ENCODE data around the gene RALGPS1.

Gene RALGPS1

DNA sequence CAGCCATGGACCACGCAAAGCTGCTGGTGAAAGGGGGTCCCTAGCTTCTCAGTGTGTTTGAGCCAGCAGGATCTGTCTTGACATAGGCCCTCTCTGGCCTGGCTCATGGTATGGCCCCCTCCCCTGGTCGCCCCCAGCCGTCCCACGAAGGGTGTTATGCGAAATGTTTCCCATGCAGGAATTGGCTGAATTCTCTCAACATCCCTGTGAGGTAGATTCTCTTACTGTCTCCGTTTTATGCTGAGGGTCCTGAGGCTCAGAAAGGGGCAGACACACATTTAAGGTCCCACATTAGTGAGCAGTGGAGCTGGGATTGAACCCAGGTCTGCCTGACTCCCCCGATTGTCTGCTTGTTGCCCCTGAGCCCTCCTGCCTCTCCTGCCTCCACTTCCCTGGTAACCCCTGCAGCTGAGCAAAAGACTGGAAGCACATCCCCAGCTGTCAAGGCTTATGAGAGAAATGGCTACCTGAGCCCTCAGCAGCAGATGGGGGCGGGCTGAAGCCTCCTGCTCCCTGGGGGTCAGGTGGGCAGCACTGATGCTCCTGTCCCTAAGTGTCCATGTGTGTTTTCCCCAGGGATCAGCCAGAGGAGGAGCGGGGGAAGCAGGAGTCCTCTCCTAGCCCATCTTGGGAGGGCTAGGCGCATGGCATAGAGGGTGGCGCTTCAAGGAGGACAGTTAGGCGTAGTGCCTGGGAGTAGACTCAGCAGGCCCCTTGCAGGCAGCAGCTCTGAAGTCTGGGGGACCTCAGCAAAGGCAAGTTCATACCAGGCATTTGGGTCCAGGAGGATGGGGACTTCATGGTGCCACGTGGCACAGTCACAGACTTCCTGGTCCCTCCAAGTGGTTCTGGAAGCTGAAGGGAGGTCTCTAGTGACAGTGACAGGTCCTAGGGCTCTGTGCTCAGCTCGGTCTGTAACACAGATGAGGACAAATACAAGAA, 301.0 kb downstream of the RALGPS1 start:
- Histone ChIP-seq H3K36me3 (ENCODE audit: control insufficient read depth, insufficient read depth, low read length) (no peaks in the 10 kb centered on the region), H3K4me1 (ENCODE audit: control insufficient read depth, insufficient read depth, low read length) (peaks cover 15% of the 10 kb centered on the region; the same call in 1 of the 2 replicates), H3K9ac (ENCODE audit: low read depth, low read length) (no peak overlapping the region), H3K4me3 (ENCODE audit: low read depth, low read length) (no peak overlapping the region), H3K27ac (ENCODE audit: low read depth, low read length) (no peak overlapping the region), H3K27me3 (ENCODE audit: control insufficient read depth, insufficient read depth, low read length) (no peaks in the 10 kb centered on the region), H3K9me3 (ENCODE audit: control insufficient read depth, insufficient read depth, low read length) (no peaks in the 10 kb centered on the region)

DNA sequence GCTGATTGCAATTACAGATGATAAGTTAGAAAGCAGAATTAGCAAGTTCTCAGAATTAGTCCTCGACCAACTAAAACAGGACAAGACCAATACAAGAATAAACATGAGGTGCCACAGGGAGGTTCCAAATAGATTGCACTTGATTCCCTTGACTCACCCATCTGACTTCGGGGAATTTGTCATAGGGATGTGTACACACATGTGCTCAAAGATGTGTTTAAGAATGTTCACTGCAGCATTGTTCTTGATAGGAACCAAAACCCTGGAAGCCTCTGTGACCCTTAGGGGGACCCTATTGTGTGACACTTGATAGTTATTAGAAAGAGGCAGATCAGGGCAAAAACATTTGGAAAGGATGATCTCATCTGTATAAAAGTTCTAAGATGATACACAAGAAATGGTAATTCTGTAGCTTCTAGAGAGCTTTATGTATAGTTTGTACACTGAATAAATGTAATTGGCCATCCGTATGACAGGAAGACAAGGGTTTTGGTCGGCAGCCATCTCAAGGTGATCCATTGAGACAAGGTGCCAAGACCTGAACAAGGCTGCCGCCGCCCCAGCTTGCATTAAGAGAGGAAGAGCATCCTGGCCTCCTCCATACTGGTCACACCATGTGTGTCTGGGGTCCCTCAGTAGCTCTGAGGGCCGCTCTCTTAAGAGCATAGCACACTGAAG, 301.8 kb downstream of the RALGPS1 start:
- H3K27ac ChIP-seq (ENCODE audit: low read depth, low read length): no peak overlapping the region
- peaks cover 7% of the 10 kb centered on the region; the same call in 1 of the 2 replicates for H3K4me1 ChIP-seq (ENCODE audit: control insufficient read depth, insufficient read depth, low read length)
- no peak overlapping the region for H3K4me3 ChIP-seq (ENCODE audit: low read depth, low read length)
- H3K9ac ChIP-seq (ENCODE audit: low read depth, low read length): no peak overlapping the region
- no peaks in the 10 kb centered on the region for H3K36me3 ChIP-seq (ENCODE audit: control insufficient read depth, insufficient read depth, low read length)
- no peaks in the 10 kb centered on the region for H3K27me3 ChIP-seq (ENCODE audit: control insufficient read depth, insufficient read depth, low read length)
- H3K9me3 ChIP-seq (ENCODE audit: control insufficient read depth, insufficient read depth, low read length): no peaks in the 10 kb centered on the region

DNA sequence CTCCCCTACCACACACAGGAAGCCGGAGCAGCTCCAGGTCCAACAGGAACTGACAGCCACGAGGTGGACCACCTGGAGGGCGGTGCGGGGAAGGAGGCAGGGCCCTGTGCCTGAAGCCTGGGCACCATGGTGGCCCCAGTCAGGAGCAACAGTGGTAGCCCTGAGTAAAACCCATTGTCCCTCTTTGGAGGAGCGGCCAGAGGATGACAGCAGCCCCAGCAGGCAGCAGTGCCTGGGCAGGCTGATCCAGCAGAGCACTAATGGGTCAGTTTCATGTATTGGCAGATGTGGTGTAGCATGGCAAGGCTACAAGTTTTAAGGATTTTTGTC, 302.3 kb downstream of the RALGPS1 start:
- Histone ChIP-seq H3K27me3 (ENCODE audit: control insufficient read depth, insufficient read depth, low read length) (peaks cover 1% of the 10 kb centered on the region; the same call in 1 of the 2 replicates), H3K4me3 (ENCODE audit: low read depth, low read length) (no peak overlapping the region), H3K36me3 (ENCODE audit: control insufficient read depth, insufficient read depth, low read length) (no peaks in the 10 kb centered on the region), H3K27ac (ENCODE audit: low read depth, low read length) (no peak overlapping the region), H3K4me1 (ENCODE audit: control insufficient read depth, insufficient read depth, low read length) (0 out of 2 replicates have a peak, but pooled peaks cover 3% of the 10 kb centered on the region), H3K9me3 (ENCODE audit: control insufficient read depth, insufficient read depth, low read length) (no peaks in the 10 kb centered on the region), H3K9ac (ENCODE audit: low read depth, low read length) (no peak overlapping the region)

DNA sequence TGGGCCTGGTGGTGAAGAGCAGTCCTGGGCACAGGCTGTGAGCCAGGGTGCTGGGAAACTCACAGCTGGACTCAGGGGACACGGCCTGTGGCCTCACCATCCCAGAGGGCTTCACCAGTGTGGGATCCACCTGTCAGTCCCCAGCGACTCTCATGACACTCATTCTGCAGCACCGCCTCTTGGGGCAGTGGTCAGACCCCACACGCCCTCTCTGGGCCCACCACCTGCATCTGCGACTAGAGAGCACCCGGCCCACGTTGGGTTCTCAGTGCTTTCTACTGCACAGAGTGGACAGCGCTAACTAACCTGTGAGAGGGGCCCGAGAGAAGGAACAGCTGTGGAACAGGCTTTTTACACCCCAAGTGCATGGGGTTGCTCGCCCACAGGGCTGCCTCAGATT, 304.2 kb downstream of the RALGPS1 start:
- H3K9me3 ChIP-seq (ENCODE audit: control insufficient read depth, insufficient read depth, low read length): no peaks in the 10 kb centered on the region
- no peak overlapping the region for H3K9ac ChIP-seq (ENCODE audit: low read depth, low read length)
- H3K36me3 ChIP-seq (ENCODE audit: control insufficient read depth, insufficient read depth, low read length): no peaks in the 10 kb centered on the region
- H3K27ac ChIP-seq (ENCODE audit: low read depth, low read length): no peak overlapping the region
- peaks cover 18% of the 10 kb centered on the region for H3K27me3 ChIP-seq (ENCODE audit: control insufficient read depth, insufficient read depth, low read length)
- no peak overlapping the region for H3K4me3 ChIP-seq (ENCODE audit: low read depth, low read length)
- peaks cover 11% of the 10 kb centered on the region; the same call in 1 of the 2 replicates for H3K4me1 ChIP-seq (ENCODE audit: control insufficient read depth, insufficient read depth, low read length)

DNA sequence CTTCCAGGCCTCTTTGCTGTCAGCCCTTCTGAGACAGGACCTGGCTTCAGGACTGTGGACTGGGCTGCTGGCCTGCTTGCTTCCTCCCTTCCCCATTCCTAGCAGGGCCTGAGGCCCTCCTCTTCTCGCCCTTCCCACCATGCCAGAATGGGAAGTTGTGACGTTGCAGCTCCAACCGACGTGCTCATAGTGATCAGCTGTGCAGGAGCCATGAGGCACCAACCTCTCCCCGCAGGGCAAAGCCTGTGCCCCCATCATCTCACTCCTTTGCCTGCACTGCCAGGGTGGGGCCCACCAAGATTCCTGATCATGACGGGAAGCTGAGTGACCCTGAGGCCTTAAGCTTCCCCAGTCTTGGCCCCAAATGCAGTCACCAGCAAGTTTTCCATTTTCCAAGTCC, 304.9 kb downstream of the RALGPS1 start:
- Histone ChIP-seq H3K36me3 (ENCODE audit: control insufficient read depth, insufficient read depth, low read length) (no peaks in the 10 kb centered on the region), H3K27me3 (ENCODE audit: control insufficient read depth, insufficient read depth, low read length) (peaks cover 18% of the 10 kb centered on the region), H3K9me3 (ENCODE audit: control insufficient read depth, insufficient read depth, low read length) (no peaks in the 10 kb centered on the region), H3K4me3 (ENCODE audit: low read depth, low read length) (no peak overlapping the region), H3K9ac (ENCODE audit: low read depth, low read length) (no peak overlapping the region), H3K4me1 (ENCODE audit: control insufficient read depth, insufficient read depth, low read length) (peaks cover 13% of the 10 kb centered on the region; the same call in 1 of the 2 replicates), H3K27ac (ENCODE audit: low read depth, low read length) (no peak overlapping the region)

DNA sequence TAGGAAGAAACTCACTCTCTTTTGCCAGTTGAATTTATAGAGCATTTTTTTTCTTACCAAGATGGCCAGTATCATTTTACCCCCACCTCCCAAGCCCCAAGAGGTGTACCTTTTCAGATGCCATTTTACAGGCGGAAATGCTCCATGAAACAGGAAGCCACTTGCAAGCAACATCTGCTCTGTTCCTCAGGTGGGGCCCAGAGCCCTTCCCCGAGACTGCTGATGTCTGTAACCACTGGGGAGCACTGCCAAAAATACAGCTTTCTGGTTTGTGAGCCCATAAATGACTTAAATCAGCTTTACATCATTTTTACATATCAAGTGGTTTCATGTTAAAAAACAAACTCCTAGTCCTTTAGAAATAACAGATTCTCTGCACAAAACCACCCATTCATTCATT, 307.1 kb downstream of the RALGPS1 start:
- H3K36me3 ChIP-seq (ENCODE audit: control insufficient read depth, insufficient read depth, low read length): no peaks in the 10 kb centered on the region
- no peak overlapping the region for H3K4me3 ChIP-seq (ENCODE audit: low read depth, low read length)
- peaks cover 32% of the 10 kb centered on the region for H3K27me3 ChIP-seq (ENCODE audit: control insufficient read depth, insufficient read depth, low read length)
- H3K9me3 ChIP-seq (ENCODE audit: control insufficient read depth, insufficient read depth, low read length): no peaks in the 10 kb centered on the region
- H3K4me1 ChIP-seq (ENCODE audit: control insufficient read depth, insufficient read depth, low read length): peaks cover 10% of the 10 kb centered on the region; the same call in 1 of the 2 replicates
- H3K27ac ChIP-seq (ENCODE audit: low read depth, low read length): no peak overlapping the region
- no peak overlapping the region for H3K9ac ChIP-seq (ENCODE audit: low read depth, low read length)

DNA sequence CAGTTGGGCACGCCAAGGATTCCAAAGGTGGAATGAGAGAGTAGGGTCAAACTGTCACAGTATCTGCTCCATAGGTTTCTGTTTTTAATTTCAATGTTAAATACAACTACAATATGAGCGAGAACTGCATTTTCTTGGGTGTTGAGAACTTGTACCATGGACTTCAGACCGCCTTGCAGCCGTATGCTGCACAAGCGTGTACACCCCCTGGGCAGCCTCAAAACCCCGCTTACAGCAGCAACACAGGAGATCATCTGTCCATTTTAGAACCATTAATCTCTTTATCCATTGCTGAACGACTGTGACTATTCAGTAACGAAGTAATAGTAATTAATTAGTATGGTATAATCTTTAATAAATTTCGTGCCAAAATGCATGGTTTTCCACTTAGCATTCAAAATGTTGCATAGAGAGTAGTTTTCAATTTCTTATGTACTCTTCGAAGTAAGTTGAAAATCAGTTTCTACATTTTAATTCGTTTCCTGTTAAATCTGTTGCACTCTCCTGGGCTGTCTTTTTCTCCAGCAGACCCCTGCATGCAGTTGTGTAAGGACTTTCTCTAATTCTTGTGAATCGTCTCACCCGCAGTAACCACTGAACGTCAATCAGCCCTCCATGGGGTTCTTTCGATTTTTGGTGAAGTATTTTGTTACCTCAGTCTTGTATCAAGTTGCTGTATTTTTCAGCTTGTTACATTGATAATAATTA, 308.0 kb downstream of the RALGPS1 start:
- no peaks in the 10 kb centered on the region for H3K9me3 ChIP-seq (ENCODE audit: control insufficient read depth, insufficient read depth, low read length)
- no peak overlapping the region for H3K4me3 ChIP-seq (ENCODE audit: low read depth, low read length)
- no peak overlapping the region for H3K27ac ChIP-seq (ENCODE audit: low read depth, low read length)
- H3K4me1 ChIP-seq (ENCODE audit: control insufficient read depth, insufficient read depth, low read length): peaks cover 10% of the 10 kb centered on the region; the same call in 1 of the 2 replicates
- H3K9ac ChIP-seq (ENCODE audit: low read depth, low read length): no peak overlapping the region
- H3K27me3 ChIP-seq (ENCODE audit: control insufficient read depth, insufficient read depth, low read length): peaks cover 34% of the 10 kb centered on the region
- H3K36me3 ChIP-seq (ENCODE audit: control insufficient read depth, insufficient read depth, low read length): no peaks in the 10 kb centered on the region

DNA sequence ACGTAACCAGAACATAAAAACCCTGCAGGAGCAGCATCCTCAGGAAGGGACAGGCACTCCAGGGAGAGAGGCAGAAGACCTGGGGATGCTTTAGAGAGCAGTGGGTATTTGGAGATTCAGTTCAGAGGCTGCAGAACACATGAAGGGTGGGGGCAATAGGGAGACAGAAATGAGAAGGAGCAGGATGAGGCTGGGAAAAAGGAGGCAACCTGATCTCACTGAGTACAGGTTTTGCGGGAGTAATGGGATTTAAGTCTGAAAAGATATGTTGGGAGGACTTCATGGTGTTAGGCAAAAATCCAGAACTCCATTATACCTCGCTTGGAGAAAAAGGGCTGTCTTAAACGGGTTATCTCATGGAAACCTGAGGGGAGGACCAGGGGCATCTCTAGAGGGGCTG, 308.7 kb downstream of the RALGPS1 start:
- Histone ChIP-seq H3K36me3 (ENCODE audit: control insufficient read depth, insufficient read depth, low read length) (no peaks in the 10 kb centered on the region), H3K9me3 (ENCODE audit: control insufficient read depth, insufficient read depth, low read length) (no peaks in the 10 kb centered on the region), H3K9ac (ENCODE audit: low read depth, low read length) (no peak overlapping the region), H3K4me1 (ENCODE audit: control insufficient read depth, insufficient read depth, low read length) (peaks cover 10% of the 10 kb centered on the region; the same call in 1 of the 2 replicates), H3K27ac (ENCODE audit: low read depth, low read length) (no peak overlapping the region), H3K27me3 (ENCODE audit: control insufficient read depth, insufficient read depth, low read length) (peaks cover 34% of the 10 kb centered on the region), H3K4me3 (ENCODE audit: low read depth, low read length) (no peak overlapping the region)

DNA sequence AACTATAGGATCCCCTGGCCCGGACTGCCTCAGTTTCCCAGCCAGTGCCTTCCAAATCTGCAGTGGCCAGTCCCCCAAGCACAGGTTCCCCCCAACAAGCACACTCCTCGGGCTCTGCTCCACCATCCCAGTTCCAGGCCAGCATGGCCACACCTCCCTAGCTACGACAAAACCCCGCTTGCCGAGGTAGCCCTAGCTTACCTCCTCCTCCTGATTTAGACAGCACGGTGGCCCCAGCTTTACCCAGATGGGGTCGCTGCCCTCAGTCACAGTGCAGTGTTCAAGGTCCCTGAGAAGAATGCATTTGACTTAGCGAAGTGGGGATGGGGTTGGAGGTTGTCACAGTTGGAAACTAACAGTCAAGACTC, 309.2 kb downstream of the RALGPS1 start:
- H3K9ac ChIP-seq (ENCODE audit: low read depth, low read length): no peak overlapping the region
- H3K27me3 ChIP-seq (ENCODE audit: control insufficient read depth, insufficient read depth, low read length): peaks cover 34% of the 10 kb centered on the region
- H3K27ac ChIP-seq (ENCODE audit: low read depth, low read length): no peak overlapping the region
- H3K36me3 ChIP-seq (ENCODE audit: control insufficient read depth, insufficient read depth, low read length): no peaks in the 10 kb centered on the region
- H3K4me3 ChIP-seq (ENCODE audit: low read depth, low read length): peak overlapping the region; percentile 58
- no peaks in the 10 kb centered on the region for H3K9me3 ChIP-seq (ENCODE audit: control insufficient read depth, insufficient read depth, low read length)
- H3K4me1 ChIP-seq (ENCODE audit: control insufficient read depth, insufficient read depth, low read length): peaks cover 10% of the 10 kb centered on the region; the same call in 1 of the 2 replicates

DNA sequence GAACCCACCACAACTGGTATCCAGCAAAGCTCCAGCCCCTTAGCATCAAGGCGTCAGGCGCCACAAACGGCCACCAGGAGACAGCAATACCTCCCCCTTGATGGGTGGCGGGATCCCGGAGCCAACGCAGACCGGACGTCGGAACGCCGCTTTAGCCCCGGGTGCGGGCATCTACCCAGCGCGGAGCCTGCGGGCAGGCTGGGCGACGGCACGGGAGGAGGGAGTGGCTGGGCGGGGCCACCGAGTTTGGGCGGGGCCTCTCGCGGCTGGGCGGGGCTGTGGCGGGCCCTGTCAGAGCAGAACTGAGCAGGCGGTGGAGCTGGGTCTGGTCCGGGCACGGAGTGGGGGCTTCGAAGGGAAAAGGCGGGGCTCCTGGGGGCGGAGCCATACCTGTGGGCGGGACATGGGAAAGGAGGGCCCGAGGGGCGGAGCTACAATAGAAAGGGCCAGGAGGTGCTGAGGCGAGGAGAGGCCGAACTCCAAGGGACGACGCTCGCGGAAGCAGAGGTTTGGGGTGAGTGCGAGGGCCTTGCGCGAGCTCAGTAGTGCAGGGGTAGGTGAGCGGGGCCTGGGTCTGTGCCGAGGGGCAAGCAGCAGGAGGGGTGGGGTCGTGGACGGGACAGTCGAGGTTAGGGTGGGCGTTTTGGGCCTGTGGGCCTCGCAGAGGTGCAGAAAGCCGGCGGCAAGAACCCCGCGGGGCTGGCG, 309.7 kb downstream of the RALGPS1 start:
- Histone ChIP-seq H3K4me3 (ENCODE audit: low read depth, low read length) (peak overlapping the region; percentile 74), H3K9ac (ENCODE audit: low read depth, low read length) (peak overlapping the region; percentile 52; the same call in 1 of the 2 replicates), H3K4me1 (ENCODE audit: control insufficient read depth, insufficient read depth, low read length) (peaks cover 10% of the 10 kb centered on the region; the same call in 1 of the 2 replicates), H3K27me3 (ENCODE audit: control insufficient read depth, insufficient read depth, low read length) (peaks cover 34% of the 10 kb centered on the region), H3K36me3 (ENCODE audit: control insufficient read depth, insufficient read depth, low read length) (no peaks in the 10 kb centered on the region), H3K27ac (ENCODE audit: low read depth, low read length) (peak overlapping the region; percentile 76), H3K9me3 (ENCODE audit: control insufficient read depth, insufficient read depth, low read length) (no peaks in the 10 kb centered on the region)
